Posterior vena cava (tissue), 2 donors: ENCODE results near the gene DAB2IP. TPM values are rescaled to one million over a fixed set of nuclear protein-coding genes. Genes with fewer than 3 reads are reported as not detected.
"Not testable (repeated sequence)": the region's sequence is repeated elsewhere in the genome, so short reads cannot be mapped to it uniquely, and the experiment has no call there.

Experiments used
- DNase-seq: peaks from one replicate; pipeline ENCODE4 v3.0.0-alpha.2; 2020; ENCODE audit warnings: low spot score
- intact Hi-C, 2 donors: fragments of 100-400 bp; cut with DNase I; formaldehyde crosslinking; loops; one replicate each; pipeline versions ENCODE4 v1.14.1 to v1.14.2; 2022 to 2023
- total RNA-seq, 2 donors: library from RNA; stranded (reverse); fragmentation: NEBNext Ultra II Directional; extraction: Animal tissue kit (Norgen Biotek cat#: 25700); gene quantifications; one replicate each; pipeline ENCODE4 v1.2.1, GENCODE V29; 2021
- donor health status: DM: yes; HTN: yes; CAD: no.
- donor health status: DM: yes; HTN: yes; CAD: no.

DAB2IP gene
- total RNA-seq, 2 donors from 2014 or later = 68.1 to 83.8 TPM

DNA sequence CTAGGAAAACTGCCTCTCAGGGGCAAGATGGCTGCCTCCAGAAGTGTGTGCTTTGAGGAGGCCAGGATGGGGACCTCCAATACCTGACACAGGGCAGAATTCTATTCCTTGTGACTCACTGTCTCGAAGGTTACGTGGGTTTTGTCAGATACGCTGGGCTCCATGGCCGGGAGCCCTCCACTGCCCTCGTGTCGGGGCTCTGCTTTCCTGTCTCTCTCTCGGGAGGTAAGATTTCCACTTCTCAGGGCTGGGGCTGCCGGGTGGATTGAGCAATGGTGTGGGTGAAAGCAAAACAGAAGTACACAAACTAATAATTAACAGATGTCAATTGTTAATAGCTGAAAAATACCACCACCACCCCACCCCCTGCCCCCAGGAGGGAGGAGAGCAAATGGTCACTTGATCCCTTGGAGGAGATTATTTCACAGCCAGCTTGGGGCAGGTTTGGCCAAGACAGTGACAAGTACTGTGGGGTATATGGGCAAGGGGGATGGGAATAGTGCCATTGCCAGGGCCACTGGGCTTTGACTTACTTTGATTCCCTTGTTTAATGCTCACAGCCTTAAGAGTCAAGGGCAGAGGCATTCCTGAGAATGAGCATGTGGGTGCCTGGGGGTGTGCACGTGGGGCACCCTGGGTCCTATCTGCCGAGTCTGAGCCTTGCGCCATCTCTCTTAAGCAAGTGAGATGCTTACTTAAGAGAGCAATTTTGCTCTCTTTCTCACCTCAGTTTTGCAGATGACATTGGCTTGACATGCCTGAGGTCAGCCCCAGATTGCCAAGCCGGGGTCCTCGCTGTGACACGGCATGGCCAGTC lies 28.8 kb upstream of the DAB2IP start:
- intact Hi-C loops = no loop called here

DNA sequence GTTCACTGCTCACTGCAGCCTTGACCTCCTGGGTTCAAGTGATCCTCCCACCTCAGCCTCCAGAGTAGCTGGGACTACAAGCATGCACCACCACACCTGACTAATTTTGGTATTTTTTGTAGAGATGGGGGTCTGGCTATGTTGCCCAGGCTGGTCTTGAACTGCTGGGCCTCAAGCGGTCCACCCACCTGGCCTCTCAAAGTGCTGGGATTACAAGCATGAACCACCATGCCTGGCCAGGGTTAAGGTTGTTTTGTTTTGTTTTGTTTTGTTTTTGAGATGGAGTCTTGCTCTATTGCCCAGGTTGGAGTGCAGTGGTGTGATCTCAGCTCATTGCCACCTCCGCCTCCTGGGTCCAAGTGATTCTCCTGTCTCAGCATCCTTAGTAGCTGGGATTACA lies 28.0 kb upstream of the DAB2IP start:
- intact Hi-C loops, DNase-seq: not testable (repeated sequence)

More for the DNA sequence above, 28.8 kb upstream of the DAB2IP start:
- DNase-seq = no peak

DNA sequence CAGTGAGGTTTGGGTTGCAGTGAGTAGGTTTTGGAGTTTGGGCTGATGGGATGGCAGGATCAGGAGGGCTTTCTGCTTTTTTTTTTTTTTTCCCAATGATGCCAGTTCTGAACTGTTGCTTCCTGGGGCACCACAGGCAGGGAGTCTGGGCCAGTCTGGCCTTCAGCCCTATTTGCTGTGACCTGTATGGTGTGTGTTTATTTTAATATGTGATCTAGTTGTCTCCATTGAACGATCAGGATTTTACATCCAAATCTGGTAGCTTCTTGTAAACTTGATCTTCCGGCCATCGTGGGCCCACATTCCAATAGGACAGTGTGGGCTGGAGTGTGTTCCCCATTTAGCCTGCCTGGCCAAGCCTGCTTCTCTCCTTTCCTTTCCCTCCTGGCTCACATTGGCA lies 25.8 kb upstream of the DAB2IP start:
- DNase-seq = no peak
- intact Hi-C loops = no loop called here

DNA sequence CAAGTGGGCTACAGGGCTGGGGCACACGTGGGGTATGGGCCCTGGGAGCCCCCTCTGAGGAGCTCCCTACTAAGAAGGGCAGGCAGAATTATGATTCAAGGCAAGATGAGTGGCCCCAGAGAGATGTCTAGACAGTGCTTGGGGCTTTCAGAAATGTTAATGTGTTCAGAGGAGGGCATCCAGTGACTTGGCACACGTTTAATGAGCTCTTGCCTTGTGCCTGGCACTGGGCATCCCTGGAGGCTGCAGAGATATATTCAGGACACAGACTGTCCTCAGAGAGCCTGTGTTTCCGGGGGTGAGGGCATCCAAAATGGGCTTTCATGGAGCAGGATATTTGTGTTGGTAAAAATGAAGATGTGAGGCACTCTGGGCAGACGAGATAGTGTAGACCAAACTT lies 25.4 kb upstream of the DAB2IP start:
- DNase-seq = no peak
- intact Hi-C loops = no loop called here

DNA sequence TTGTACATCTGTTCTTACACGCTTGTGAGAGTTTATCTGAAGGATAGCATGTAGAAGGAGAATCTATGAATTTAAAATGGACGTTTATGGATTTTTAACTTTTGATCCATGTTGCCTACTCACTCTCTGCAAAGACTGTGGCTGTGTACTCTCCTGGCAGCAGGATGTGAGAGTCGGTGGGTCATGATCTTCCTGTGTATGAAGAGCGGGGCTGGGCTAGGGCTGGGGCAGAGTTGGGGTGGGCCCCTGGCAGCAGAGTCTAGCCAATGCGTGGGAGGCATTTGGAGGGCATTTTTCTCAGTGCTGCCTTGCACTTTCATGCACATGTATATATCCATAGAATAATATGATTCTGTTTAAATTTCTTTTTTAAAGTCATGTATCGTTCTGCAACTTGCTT lies 24.0 kb upstream of the DAB2IP start:
- intact Hi-C loops = no loop called here
- DNase-seq = no peak

DNA sequence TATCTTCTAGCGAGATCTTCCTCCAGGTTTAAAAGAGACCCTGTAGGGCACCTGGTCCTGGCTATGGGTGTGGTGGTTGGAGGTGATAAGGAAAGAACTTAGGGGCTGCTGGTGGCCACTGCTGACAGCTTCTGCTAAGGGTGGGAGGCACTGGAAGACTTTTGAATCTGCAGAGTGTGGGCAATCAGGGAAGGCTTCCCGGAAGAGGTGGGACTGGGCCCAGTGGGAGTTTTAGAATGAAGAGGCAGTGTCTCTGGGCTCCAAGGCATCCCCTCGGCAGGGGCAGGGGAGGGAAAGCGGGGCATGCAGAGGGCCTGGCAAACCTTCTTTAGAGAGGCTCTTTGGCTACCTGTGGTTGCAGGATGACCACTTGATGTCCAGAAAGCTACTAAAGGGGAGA lies 23.0 kb upstream of the DAB2IP start:
- no peak for DNase-seq
- intact Hi-C loops = no loop called here

DNA sequence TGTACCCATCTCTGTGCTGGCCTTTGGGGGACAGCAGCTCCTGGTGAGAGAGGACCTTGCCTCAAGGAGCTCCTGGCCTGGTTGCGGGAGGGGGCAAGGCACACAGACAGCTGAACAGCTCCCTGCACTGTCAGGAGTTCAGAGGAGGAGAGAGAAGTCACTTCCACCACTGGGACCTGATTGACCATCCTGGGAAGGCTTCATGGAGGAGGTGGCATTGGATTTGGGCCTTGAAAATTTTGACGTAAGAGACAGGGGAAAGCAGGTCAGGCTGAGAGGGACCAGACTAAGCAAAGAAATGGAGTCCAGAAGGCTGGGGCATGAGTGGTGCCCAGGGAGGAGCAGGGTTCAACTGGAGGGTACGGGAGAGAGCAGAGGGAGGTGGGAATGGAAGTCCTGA lies 20.3 kb upstream of the DAB2IP start:
- intact Hi-C loops = no loop called here
- DNase-seq = no peak

DNA sequence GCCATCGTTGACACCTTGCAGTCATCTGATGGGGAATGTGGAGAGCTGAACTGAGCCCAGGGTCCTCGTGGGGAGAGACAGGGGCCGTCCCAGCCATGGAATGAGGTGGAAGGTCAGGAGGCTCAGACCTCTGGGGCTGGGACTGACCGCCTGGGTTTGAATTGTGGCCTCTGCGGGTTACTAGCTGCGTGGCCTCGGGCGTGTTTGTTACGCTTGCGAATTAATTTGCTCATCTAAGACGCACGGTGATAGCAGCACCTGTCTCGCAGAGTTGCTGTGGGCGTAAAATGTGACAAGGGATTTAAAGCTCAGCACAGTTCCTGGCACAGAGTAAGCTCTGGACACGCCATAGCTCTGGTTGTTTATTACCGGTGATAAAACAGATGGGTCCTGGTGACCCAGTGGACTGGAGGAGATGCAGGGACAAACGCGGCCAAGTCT lies 19.4 kb upstream of the DAB2IP start:
- DNase-seq = no peak
- intact Hi-C loops = no loop called here

DNA sequence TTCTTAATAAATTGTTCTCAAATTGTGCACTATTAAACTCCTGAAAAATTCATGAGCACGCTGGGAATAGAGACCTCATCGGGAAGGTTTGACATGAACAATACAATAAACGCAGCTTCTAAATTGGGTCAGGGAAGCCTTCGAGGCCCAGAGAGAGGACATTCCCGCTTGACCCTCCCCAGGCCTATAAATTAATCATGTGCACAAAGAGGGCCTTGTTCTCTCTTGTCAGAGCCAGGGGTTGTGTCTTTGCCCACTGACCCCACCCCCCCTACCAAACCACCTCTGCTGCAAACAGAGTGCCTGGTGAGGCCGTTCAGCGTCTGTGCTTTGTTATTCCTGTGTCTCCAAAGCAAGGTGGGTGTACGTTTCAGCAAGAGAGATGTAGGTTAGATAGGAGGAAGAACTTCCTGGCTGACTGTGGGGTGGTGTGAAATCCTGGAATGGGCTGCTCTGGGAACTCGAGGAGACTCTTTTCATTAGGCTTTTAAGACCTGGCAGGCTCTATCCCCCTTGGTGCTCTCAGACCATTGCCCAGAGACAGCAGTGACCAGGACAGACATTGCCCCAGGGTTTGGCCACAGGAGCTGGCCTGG lies 18.2 kb upstream of the DAB2IP start:
- DNase-seq = no peak
- intact Hi-C loops = no loop called here

DNA sequence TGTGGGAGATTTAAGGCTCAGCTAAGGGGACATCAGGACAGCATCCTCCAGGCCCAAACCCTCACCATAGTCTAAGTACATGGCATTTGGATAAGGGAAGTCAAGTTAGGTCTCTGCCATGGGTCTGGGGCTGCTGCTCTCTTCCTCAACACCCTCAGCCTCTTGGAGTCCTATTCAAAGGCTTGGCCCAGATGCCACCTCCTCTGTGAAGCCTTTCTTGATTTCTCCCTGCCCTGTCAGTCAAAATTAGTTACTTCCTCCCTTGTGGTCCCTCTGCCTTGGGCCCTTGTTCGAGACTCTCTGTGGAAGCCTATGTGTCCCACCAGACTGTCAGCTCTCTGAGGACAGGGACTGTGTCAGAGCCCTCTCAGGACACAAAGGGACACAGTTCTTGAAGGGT lies 17.7 kb upstream of the DAB2IP start:
- intact Hi-C loops = no loop called here
- DNase-seq = no peak

DNA sequence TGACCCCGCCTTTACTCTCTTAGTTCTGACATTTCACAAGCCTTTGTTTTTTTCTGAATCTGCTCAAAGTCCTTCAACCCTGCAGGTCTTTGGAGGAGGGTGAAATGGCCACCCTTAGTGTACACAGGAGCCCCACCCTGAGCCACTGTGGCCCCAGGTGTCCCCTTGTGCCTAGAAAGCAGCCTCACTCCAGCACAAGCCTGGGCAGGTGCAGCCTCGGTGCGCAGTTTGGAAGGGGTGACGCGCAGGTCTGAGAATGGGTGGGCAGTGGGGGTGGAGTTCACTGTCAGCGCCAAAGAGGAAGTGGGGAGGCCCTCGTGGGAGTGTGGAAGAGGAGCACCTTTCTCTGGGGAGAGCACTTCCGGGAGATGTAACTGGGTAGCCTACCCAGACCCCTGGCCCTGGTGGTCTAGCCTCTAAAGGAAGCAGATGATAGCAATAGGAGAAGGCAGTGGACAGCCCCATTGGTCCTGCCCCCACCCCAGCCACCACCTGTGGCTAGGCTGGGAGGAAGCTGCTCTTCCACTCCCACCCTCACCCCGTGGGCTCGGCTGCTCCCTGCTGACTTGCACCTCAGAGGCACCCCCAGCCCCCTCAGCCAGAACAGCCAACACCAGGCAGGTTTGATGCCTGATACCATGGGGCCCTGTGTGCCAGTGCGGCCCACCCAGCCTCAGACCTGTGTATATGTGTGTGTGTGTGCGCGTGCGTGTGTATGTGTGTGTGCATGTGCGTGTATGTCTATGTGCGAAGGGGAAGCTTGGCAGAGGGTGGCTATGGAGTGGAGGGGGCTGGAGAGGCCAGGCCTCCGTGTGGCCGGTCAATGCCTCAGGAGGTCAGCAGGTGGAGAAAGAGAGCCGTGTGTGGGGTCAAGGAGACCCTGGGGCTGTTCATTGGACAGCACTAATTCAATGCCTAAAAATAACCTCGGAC lies 16.8 kb upstream of the DAB2IP start:
- intact Hi-C loops = no loop called here
- DNase-seq = no peak

DNA sequence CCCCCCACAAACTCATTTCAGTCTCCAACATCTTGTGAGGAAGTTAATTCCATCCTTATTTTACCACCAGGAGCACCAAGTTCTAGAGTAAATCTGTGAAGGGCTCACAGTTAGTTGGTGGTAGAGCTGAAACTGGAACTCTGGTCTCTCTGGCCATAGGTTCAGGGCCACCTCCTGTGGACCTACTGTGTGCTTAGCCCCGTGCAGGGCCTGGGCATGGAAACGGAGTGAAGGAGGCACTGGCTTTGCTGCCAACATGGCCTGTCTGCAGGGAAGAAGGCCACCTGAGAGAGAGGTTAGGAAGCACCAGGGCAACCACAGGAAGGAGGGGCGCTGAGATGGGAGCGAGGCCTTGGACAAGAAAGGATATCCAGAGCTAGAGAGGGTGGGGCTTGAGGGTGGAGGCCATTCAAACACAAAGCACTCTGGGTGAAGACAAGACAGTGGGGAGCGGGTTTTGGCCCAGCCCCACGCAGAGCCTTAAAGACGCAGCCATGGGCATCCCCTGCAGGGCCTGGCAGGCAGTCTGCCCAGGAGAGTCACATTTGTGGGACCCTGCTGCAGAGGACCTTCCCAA lies 16.0 kb upstream of the DAB2IP start:
- intact Hi-C loops = no loop called here
- no peak for DNase-seq

DNA sequence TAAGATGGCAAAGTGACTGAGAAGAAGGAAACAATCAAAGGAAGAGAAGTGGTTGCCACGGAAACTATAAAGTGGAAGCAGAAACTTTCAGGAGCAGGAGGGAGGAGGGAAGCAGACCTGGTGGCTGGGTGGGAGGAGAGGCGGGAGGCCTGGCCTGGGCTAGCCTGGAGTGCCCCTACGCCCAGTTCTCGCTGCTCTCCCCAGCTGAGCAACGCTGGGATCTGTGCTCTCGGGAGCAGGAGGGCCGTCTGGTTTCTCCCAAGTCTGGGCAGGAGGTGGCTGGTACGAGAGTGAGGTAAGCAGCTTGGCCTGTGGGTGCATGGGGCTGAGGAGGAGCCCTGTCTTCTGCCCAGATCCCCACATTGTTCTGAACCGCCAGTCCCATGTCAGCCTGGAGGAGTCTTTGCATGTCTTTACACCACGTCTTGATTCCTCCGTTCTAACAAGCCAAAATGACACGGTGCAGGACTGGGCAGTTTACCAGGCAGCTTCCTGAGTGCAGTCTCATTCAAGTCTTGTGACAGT lies 15.0 kb upstream of the DAB2IP start:
- DNase-seq = no peak
- intact Hi-C loops = no loop called here

DNA sequence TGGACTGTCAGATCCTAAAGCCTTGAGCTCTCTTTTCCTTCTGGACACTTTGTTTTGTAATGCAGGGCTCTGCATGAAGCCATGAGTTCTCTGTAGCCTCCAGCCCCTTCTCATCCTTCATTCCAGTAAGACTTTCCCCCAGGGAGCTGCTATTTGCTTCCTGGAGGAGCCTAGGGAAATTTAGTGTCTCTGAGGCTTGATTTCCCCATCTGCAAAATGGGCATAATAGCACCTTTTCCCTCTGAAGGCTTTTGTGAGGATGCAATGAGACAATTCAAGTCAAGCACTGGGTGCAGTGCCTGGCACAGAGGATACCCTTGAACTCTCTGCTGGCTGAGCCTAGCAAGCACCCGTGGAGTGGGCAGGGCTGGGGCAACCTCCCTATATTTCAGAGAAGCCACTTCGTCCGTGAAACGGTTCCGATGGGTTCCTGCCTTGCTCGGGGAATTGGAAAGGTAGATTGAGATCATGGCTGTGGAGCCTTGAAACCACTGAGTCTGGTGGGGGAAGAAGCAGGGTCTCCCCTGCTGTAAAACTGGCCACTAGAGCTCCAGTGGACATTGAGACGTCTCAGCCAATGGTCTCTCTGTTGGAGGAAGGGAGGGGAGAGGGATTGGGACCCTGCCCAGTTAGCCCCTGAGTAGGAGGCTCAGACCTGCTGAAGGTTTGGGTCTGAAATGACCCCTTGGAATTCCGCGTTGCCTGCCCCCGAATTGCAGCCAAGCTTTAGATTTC lies 14.3 kb upstream of the DAB2IP start:
- no peak for DNase-seq
- intact Hi-C loops = no loop called here

DNA sequence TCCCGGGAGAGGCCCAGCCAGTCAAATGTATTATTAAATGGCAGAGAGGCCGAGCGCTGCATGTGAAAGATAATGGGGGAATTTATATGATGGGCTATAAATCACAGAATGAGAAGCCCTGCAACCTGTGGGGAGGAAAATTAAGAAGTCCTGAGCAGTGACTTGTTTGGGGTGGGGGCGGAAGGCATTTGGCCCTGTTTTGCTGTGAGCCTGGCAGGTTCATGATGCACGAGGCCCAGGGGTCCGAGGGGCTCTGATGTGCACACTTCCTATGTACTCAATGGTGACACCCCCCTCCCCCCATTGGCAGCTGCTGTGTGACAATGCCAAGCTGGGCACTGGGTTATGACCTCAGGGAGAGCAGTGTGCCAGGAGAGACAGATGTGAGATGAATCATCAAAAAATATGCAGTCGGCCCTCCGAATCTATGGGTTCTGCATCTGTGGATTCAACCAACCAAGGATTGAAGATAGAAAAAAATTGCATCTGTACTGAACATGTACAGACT lies 13.7 kb upstream of the DAB2IP start:
- DNase-seq = no peak
- intact Hi-C loops = no loop called here

DNA sequence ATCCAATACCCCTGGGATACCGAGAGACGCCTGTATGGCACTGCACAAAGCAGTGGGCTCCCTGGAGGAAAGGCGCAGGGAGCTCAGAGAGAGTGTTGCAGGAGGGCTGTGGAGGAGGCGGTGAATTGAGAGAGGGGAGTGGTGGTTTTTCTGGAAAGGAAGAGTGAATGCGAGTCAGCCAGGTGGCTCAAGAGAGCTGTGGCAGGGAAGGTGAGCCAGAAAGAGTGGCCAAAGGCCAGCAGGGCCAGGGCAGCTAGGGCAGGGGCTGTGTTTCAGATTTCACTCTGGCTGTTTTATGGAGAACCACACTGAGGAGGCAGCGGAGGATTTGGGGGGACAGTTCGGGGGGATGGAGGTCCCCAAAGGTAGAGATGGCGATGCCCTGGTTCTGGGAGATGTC lies 13.0 kb upstream of the DAB2IP start:
- intact Hi-C loops = no loop called here
- DNase-seq = no peak

DNA sequence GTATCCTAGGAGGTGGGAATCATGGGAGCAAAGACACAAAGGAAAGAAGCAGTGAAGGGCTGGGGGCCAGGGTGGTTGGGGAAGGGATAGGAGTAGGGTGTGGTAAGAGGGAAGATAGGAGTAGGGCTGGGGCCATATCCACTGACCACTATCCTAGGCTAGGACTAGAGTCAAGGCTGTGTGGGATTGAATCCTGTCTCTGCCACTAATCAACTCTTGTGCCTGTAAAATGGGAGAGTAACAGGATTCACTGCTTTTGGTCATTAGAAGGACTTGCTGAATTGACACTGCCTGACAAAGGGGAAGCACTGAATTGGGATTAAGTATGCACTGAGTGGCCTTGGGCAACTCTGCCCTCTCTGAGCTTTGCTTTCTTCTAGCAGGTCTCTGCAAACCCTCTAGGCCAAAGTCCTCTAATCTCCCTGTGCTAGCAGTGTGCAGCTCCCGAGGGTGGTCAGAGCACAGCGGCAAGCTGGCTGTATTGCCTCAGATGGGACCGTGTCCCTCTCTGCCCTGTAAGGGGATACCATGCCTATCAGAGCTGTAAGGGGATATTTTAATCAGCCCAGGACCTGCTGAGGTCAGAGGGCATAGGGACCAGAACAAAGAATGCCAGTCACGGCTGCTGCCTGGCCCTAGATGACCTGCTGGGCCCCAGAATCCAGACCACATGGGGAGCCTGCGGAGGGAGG lies 12.4 kb upstream of the DAB2IP start:
- no peak for DNase-seq
- intact Hi-C loops = no loop called here

DNA sequence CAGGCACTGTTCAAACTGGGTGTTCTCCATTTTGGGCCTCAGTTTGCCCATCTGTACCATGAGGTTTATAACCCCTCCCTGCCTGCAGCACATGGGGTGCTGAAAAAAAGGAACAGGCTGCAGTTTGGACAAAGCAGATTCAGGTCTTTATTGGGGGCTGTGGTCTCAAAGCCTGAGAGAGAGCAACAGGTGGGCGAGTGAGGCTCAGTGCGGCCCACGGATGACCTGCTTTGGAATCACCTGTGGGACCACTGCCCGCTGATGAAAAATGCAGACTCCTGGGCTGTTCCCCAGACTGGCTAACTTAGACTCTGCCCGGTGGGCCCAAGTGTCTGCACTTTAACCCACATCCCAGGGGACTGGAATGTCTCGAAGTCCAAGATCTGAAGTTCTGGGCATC lies 11.8 kb upstream of the DAB2IP start:
- no peak for DNase-seq
- intact Hi-C loops = no loop called here
